Caki2 (cell line): ENCODE measurements around the gene ZNF839. TPM values are rescaled to one million over a fixed set of nuclear protein-coding genes. Genes with fewer than 3 reads are reported as not detected.
"Not testable (repeated sequence)": the region's sequence is repeated elsewhere in the genome, so short reads cannot be mapped to it uniquely, and the experiment has no call there.

Experiments
- DNase-seq: peaks from one replicate; pipeline ENCODE4 v3.0.0-alpha.2; 2015; ENCODE audit warnings: low read depth
- in situ Hi-C: cut with HindIII; loops from 2 replicates; pipeline ENCODE4 v1.10.0; 2016; ENCODE audit warnings: low sequenced_read_pairs, low pct_unique_long_range_greater_than_20kb, mixed read lengths
- total RNA-seq: library from RNA; depleted of rRNA; stranded (reverse); fragments of >200 nt; shearing (Covaris generic); gene quantifications from 2 replicates; pipeline ENCODE4 v1.2.3, GENCODE V29; 2014; ENCODE audit warnings: low replicate concordance

ZNF839 gene
- total RNA-seq, 1 experiment from 2014 or later = 7.5 TPM

- in situ Hi-C loops = no loop called here
- DNase-seq = no peak
Observed at GRCh38 chr14:102303664-102304063, 15.9 kb upstream of the ZNF839 start.

- in situ Hi-C loops = no loop called here
- DNase-seq = peak; percentile 95
Observed at GRCh38 chr14:102304611-102305506, 14.7 kb upstream of the ZNF839 start, which contains the start of gene MOK. TSS of gene MOK (minus strand) at chr14:102305164. CDS start at chr14:102304968, 196 bp downstream.

- DNase-seq = peak; percentile 69
- in situ Hi-C loops = no loop called here
Observed at GRCh38 chr14:102314242-102315011, 5.1 kb upstream of the ZNF839 start.

GRCh38 chr14:102315121-102315520, 4.4 kb upstream of the ZNF839 start:
- in situ Hi-C loops = no loop called here
- DNase-seq = no peak

GRCh38 chr14:102316338-102316742, 3.2 kb upstream of the ZNF839 start:
- in situ Hi-C loops = no loop called here
- no peak for DNase-seq

- peak; percentile 91 for DNase-seq
- in situ Hi-C loops = no loop called here
Observed at GRCh38 chr14:102316743-102317563, 2.6 kb upstream of the ZNF839 start.

- in situ Hi-C loops = no loop called here
- DNase-seq = peak; percentile 44
Observed at GRCh38 chr14:102317564-102318248, 1.8 kb upstream of the ZNF839 start.

- no peak for DNase-seq
- in situ Hi-C loops = no loop called here
Observed at GRCh38 chr14:102318781-102319276, 717 bp upstream of the ZNF839 start.

- DNase-seq = no peak
- in situ Hi-C loops = no loop called here
Observed at GRCh38 chr14:102320033-102320660, 601 bp downstream of the ZNF839 start.

GRCh38 chr14:102320671-102321455, 1.3 kb downstream of the ZNF839 start:
- in situ Hi-C loops = no loop called here
- DNase-seq = no peak

- in situ Hi-C loops = no loop called here
- no peak for DNase-seq
Observed at GRCh38 chr14:102321456-102322422, 2.2 kb downstream of the ZNF839 start.

- no peak for DNase-seq
- in situ Hi-C loops = no loop called here
Observed at GRCh38 chr14:102323102-102323501, 3.6 kb downstream of the ZNF839 start.

- in situ Hi-C loops = no loop called here
- no peak for DNase-seq
Observed at GRCh38 chr14:102325791-102326345, 6.3 kb downstream of the ZNF839 start.

- DNase-seq = no peak
- in situ Hi-C loops = no loop called here
Observed at GRCh38 chr14:102326583-102326982, 7.0 kb downstream of the ZNF839 start.

- DNase-seq, in situ Hi-C loops: not testable (repeated sequence)
Observed at GRCh38 chr14:102329381-102329780, 9.8 kb downstream of the ZNF839 start.
